Measurements from ENCODE around the gene BRICD5. TPM values are rescaled to one million over a fixed set of nuclear protein-coding genes. Genes with fewer than 3 reads are reported as not detected.

BRICD5 gene
- total RNA-seq, 1 donor from 2014 or later: 32.0 TPM

- TF ChIP-seq CTCF (conservative IDR thresholded peaks at IDR 0.05): no peak
- Mint-ChIP-seq H3K27me3 (ENCODE audit: low read depth) (no peaks in the 10 kb centered on the region), H3K4me3 (no peak overlapping the region), H3K9me3 (no peaks in the 10 kb centered on the region), H3K36me3 (ENCODE audit: low read depth) (peaks cover 2% of the 10 kb centered on the region), H3K4me1 (no peaks in the 10 kb centered on the region), H3K27ac (ENCODE audit: unreplicated experiment) (no peak overlapping the region)
- DNase-seq (ENCODE audit: low read depth, low spot score): no peak
These were observed 39.9 kb downstream of the BRICD5 start for GRCh38 chr16:2170587-2171435.

- peaks cover 2% of the 10 kb centered on the region for H3K36me3 Mint-ChIP-seq (ENCODE audit: low read depth)
- H3K27ac Mint-ChIP-seq (ENCODE audit: unreplicated experiment): no peak overlapping the region
- DNase-seq (ENCODE audit: low read depth, low spot score): no peak
- H3K27me3 Mint-ChIP-seq (ENCODE audit: low read depth): no peaks in the 10 kb centered on the region
- no peaks in the 10 kb centered on the region for H3K9me3 Mint-ChIP-seq
- H3K4me3 Mint-ChIP-seq: no peak overlapping the region
- no peaks in the 10 kb centered on the region for H3K4me1 Mint-ChIP-seq
- no peak for TF ChIP-seq CTCF (conservative IDR thresholded peaks at IDR 0.05)
These were observed 40.6 kb downstream of the BRICD5 start for GRCh38 chr16:2170080-2170479.

GRCh38 chr16:2167068-2167638 lies 43.5 kb downstream of the BRICD5 start:
- DNase-seq (ENCODE audit: low read depth, low spot score): no peak
- no peak for TF ChIP-seq CTCF (conservative IDR thresholded peaks at IDR 0.05)
- no peak overlapping the region for H3K4me3 Mint-ChIP-seq
- H3K27ac Mint-ChIP-seq (ENCODE audit: unreplicated experiment): no peak overlapping the region
- no peaks in the 10 kb centered on the region for H3K27me3 Mint-ChIP-seq (ENCODE audit: low read depth)
- no peaks in the 10 kb centered on the region for H3K4me1 Mint-ChIP-seq
- H3K9me3 Mint-ChIP-seq: no peaks in the 10 kb centered on the region
- peaks cover 2% of the 10 kb centered on the region for H3K36me3 Mint-ChIP-seq (ENCODE audit: low read depth)

DNA sequence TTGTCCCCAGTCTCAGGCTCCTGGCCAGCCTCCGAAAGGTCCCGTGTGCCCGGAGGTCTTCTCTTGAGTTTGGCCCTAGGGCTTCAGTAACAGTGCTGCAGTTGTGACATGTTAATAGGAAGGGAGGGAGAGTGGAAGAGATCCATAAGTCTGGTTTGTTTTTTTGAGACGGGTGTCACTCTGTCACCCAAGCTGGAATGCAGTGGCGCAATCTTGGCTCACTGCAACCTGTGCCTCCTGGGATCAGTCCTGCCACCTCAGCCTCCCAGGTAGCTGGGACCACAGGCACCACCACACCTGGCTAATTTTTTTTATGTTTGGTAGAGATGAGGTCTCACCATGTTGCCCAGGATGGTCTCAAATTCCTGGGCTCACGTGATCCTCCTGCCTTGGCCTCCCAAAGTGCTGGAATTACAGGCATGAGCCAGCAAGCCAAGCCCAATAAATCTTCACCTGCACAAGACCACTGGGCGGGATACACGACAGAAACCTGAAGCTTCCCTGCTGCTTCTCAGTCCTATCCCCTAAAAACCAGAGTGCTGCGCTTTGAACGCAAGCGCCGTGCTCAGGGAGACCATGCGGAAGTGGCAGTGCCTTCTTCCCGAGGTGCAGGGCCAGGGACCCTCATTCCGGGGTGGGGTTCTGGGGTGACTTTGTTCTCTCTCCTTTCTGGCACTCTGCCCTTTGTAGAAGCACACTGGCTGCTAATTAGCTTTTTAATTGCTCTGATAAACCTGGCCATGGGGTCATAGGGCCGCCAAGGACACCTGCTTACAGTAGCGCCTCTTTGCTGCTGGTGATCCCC lies 44.2 kb downstream of the BRICD5 start:
- Mint-ChIP-seq H3K4me3 (no peak overlapping the region), H3K9me3 (no peaks in the 10 kb centered on the region), H3K4me1 (no peaks in the 10 kb centered on the region), H3K27me3 (ENCODE audit: low read depth) (no peaks in the 10 kb centered on the region), H3K36me3 (ENCODE audit: low read depth) (peaks cover 2% of the 10 kb centered on the region), H3K27ac (ENCODE audit: unreplicated experiment) (no peak overlapping the region)
- TF ChIP-seq CTCF (conservative IDR thresholded peaks at IDR 0.05): no peak
- DNase-seq (ENCODE audit: low read depth, low spot score): no peak

DNA sequence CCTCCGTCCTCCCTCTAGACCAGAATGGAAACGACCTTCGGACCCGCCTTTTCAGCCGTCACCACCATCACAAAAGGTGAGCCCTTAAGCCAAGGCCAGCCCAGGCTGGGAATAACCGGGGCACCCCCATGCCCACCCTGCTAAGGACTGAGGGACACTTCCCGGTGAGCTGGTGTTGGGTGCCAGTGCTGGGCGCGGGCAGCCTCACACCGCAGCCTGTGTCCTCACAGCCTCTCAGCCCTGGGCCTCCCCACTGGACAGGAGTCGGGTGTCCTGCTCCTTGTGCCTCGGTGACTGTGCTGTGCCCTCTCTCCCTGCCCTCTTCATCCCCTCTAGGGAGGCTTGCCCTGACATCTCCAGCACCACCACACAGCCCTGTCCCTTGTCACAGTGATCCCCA lies 44.8 kb downstream of the BRICD5 start:
- DNase-seq (ENCODE audit: low read depth, low spot score): no peak
- H3K4me3 Mint-ChIP-seq: no peak overlapping the region
- H3K9me3 Mint-ChIP-seq: no peaks in the 10 kb centered on the region
- H3K36me3 Mint-ChIP-seq (ENCODE audit: low read depth): peaks cover 2% of the 10 kb centered on the region
- H3K4me1 Mint-ChIP-seq: no peaks in the 10 kb centered on the region
- no peak overlapping the region for H3K27ac Mint-ChIP-seq (ENCODE audit: unreplicated experiment)
- TF ChIP-seq CTCF (conservative IDR thresholded peaks at IDR 0.05): no peak
- H3K27me3 Mint-ChIP-seq (ENCODE audit: low read depth): no peaks in the 10 kb centered on the region

Data from neural crest cell (in vitro differentiated cells).